ENCODE measurements around the gene TREML2.

TREML2 gene

DNA sequence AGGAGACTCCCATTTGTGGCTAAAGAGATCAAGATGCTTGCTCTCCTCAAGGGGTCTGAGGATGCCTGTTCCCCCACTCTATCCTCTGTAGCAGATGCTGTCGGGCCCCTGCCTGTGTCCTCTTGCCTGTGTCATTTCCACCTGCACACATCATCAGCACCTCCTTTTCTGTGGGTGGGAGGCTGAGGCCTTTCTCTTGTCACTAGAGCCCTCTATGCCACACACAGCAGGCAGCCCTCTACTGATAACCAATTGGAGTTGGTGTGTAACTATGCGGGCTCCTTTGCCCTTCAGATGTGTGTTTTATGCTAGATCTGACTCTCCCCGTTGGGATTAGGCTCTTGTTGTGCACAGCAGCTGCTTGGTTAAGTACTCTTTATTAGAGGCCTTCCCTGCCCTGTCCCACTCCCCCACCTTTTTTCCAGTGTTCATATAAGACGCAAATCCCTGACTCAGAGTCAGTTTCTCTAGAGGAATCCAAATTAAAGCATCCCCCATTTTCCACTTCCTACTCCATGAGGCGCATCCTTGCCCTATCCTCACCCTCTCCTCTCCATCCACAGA is 7.7 kb downstream of the TREML2 start:
- TF ChIP-seq TEAD4 (IDR thresholded peaks at IDR 0.05) = no peak
- TF ChIP-seq YY1 (IDR thresholded peaks at IDR 0.05; ENCODE audit: low read depth) = no peak
- TF ChIP-seq, protein P1, sequence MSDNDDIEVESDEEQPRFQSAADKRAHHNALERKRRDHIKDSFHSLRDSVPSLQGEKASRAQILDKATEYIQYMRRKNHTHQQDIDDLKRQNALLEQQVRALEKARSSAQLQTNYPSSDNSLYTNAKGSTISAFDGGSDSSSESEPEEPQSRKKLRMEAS (IDR thresholded peaks at IDR 0.05) = no peak
- TF ChIP-seq TCF12 (IDR thresholded peaks at IDR 0.05; ENCODE audit: low read depth) = no peak
- TF ChIP-seq FOXM1 (IDR thresholded peaks at IDR 0.05; ENCODE audit: borderline replicate concordance, low read depth) = no peak
- TF ChIP-seq EGR1 (IDR thresholded peaks at IDR 0.05) = no peak
- TF ChIP-seq CREB1 (IDR thresholded peaks at IDR 0.05; ENCODE audit: low read depth) = no peak

DNA sequence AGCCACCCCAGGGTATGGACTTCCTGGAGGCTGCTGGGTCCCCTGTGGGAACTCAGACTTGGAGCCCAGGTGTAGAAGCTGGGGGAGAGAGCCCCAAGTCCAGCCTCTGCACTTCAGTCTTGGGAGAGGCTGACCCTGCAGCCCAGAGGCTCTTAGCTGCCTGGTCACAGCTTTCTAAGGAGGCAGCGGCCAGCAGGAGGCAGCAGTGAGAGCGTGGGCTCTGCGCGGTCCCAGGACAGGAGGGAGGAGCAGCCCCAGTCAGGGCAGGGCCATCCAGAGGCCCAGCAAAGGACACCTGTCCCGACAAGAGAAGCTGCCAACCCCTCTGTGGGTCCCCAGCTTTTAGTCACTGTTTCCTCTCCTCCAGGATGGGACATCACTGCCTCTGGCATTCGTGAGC is 9.4 kb downstream of the TREML2 start:
- TF ChIP-seq TAF1 (IDR thresholded peaks at IDR 0.05; ENCODE audit: low read depth) (no peak), RAD21 (IDR thresholded peaks at IDR 0.05; ENCODE audit: low read depth) (peak; percentile 47; the same call in 1 of the 2 replicates), EGR1 (IDR thresholded peaks at IDR 0.05) (no peak), CEBPB (IDR thresholded peaks at IDR 0.05) (no peak), NFIC (IDR thresholded peaks at IDR 0.05) (no peak)
- TF ChIP-seq, protein P1 (IDR thresholded peaks at IDR 0.05) = no peak

DNA sequence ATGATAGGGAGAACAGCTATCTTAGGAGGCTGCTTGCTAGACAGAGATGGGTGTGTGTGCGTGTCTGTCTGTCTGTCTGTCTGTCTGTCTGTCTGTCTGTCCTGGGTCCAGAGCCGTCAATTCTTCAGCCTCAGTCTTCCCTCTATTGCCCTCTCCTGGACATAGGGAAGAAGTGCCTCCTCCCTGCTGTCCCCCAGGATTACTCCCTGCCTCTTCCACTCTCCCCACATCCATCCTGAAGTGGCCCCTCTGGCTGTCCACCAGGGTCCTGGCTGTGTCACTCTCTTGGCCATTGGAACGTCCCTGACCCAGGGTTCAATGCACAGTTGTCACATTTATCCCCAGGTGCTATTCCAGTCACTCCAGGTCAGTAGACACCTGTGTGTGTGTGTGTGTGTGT is 10.2 kb downstream of the TREML2 start:
- no peak for TF ChIP-seq RAD21 (IDR thresholded peaks at IDR 0.05; ENCODE audit: low read depth)

DNA sequence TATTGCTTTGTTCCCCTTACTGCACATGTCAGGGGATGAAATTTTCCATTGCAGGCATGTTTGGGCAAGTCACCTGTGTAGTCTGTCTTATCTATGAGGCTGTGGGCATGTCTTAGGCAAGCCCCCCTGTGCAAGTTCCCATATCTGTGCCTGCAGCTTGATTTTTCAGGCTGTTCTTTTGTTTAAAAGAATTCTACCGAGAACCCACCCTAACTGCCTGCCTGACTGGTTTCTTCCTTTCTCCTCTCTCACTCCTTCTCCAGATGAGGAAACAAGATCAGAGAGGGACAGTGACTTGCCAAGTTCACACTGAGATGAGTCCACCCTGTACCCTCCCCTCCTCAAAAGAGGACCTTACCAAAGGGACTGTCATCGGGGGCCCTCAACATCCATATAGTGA is 11.0 kb downstream of the TREML2 start:
- TF ChIP-seq FOXM1 (IDR thresholded peaks at IDR 0.05; ENCODE audit: borderline replicate concordance, low read depth) (no peak), EP300 (IDR thresholded peaks at IDR 0.05; ENCODE audit: borderline replicate concordance) (no peak), TEAD4 (IDR thresholded peaks at IDR 0.05) (no peak), NFIC (IDR thresholded peaks at IDR 0.05) (no peak), CEBPB (IDR thresholded peaks at IDR 0.05) (no peak), TAF1 (IDR thresholded peaks at IDR 0.05; ENCODE audit: low read depth) (no peak)
- TF ChIP-seq, protein P2, sequence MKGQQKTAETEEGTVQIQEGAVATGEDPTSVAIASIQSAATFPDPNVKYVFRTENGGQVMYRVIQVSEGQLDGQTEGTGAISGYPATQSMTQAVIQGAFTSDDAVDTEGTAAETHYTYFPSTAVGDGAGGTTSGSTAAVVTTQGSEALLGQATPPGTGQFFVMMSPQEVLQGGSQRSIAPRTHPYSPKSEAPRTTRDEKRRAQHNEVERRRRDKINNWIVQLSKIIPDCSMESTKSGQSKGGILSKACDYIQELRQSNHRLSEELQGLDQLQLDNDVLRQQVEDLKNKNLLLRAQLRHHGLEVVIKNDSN (IDR thresholded peaks at IDR 0.05) = no peak
- TF ChIP-seq, protein P3, sequence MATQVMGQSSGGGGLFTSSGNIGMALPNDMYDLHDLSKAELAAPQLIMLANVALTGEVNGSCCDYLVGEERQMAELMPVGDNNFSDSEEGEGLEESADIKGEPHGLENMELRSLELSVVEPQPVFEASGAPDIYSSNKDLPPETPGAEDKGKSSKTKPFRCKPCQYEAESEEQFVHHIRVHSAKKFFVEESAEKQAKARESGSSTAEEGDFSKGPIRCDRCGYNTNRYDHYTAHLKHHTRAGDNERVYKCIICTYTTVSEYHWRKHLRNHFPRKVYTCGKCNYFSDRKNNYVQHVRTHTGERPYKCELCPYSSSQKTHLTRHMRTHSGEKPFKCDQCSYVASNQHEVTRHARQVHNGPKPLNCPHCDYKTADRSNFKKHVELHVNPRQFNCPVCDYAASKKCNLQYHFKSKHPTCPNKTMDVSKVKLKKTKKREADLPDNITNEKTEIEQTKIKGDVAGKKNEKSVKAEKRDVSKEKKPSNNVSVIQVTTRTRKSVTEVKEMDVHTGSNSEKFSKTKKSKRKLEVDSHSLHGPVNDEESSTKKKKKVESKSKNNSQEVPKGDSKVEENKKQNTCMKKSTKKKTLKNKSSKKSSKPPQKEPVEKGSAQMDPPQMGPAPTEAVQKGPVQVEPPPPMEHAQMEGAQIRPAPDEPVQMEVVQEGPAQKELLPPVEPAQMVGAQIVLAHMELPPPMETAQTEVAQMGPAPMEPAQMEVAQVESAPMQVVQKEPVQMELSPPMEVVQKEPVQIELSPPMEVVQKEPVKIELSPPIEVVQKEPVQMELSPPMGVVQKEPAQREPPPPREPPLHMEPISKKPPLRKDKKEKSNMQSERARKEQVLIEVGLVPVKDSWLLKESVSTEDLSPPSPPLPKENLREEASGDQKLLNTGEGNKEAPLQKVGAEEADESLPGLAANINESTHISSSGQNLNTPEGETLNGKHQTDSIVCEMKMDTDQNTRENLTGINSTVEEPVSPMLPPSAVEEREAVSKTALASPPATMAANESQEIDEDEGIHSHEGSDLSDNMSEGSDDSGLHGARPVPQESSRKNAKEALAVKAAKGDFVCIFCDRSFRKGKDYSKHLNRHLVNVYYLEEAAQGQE (IDR thresholded peaks at IDR 0.05; ENCODE audit: low read depth) = no peak
- TF ChIP-seq, protein P1 (IDR thresholded peaks at IDR 0.05) = no peak

DNA sequence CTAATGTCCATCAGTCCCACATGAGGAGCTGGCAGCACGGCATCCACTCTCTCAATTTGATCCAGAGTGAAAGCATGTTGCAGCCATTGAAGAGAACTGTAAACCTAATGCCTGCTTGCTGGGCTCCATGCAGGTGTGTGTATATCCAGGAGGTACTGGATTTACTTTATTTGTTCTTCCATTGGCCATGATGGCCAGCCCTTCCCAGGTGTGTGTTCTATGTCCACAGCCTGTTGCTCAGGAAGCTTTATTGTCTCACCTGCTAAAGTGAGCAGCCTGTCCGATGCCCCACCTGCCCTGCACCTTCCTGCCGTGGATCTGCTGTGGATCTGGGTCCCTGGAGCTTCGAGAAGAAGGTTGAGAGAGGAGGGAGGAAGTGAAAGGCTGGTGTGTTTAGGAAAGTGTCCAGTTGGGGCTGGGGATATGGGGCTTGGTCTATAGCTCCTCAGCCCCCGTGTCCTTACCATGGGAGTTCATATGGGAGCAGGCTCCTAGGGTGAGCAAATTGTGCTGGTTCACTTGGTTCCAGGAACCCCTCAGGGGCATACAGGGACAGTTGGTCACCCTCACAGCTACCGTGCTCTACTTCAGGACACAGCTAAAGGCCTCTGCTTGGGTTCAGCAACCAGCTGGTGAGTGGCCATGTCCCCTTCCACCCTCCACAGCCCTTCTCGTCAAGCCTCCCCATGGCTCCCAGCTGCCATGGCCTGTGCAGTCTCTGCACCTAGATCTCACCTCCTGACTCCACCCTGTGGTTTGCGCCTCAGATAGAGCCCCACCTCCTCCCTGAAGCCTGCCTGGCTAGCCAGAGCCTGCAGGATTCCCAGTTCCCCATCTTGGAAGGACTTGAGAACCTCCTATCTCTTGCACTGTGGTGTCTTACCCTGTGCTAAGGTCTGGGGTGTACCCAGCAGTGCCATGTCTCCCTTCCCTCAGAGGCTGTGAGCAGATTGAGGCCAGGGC is 12.7 kb downstream of the TREML2 start:
- TF ChIP-seq RAD21 (IDR thresholded peaks at IDR 0.05; ENCODE audit: low read depth) (no peak), TAF1 (IDR thresholded peaks at IDR 0.05; ENCODE audit: low read depth) (no peak), CEBPB (IDR thresholded peaks at IDR 0.05) (no peak), ZBTB7A (IDR thresholded peaks at IDR 0.05; ENCODE audit: low read depth) (no peak), TEAD4 (IDR thresholded peaks at IDR 0.05) (no peak), YY1 (IDR thresholded peaks at IDR 0.05; ENCODE audit: low read depth) (no peak), FOXM1 (IDR thresholded peaks at IDR 0.05; ENCODE audit: borderline replicate concordance, low read depth) (no peak), EP300 (IDR thresholded peaks at IDR 0.05; ENCODE audit: borderline replicate concordance) (no peak), EGR1 (IDR thresholded peaks at IDR 0.05) (no peak), TCF12 (IDR thresholded peaks at IDR 0.05; ENCODE audit: low read depth) (no peak), CREB1 (IDR thresholded peaks at IDR 0.05; ENCODE audit: low read depth) (no peak), NFIC (IDR thresholded peaks at IDR 0.05) (no peak)
- TF ChIP-seq, protein P3 (IDR thresholded peaks at IDR 0.05; ENCODE audit: low read depth) = no peak
- TF ChIP-seq, protein P2 (IDR thresholded peaks at IDR 0.05) = no peak
- TF ChIP-seq, protein P1 (IDR thresholded peaks at IDR 0.05) = no peak

All from Ishikawa (cell line).